SK-N-SH treated with all-trans-retinoic acid at 6 μM for 48 hours (cell line): ENCODE data around the gene RAB5B.

Source experiments
- ATAC-seq: fragments of 200-7000 bp; cut with Tn5 transposase; 3 replicates; pipeline ENCODE4 v1.9.1; 2020; ENCODE audit warnings: mild to moderate bottlenecking, moderate library complexity
- ARNTL ChIP-seq: fragments of 450-650 bp; formaldehyde crosslinking; IDR thresholded peaks from 2 replicates; pipeline ENCODE4 v1.5.0; 2020; ENCODE audit warnings: low read depth, mild to moderate bottlenecking, moderate library complexity, borderline replicate concordance
- BACH2 ChIP-seq: fragments of 250-450 bp; sonication (Bioruptor Pico); IDR thresholded peaks from 2 replicates; pipeline ENCODE4 v1.9.0; 2021; ENCODE audit warnings: mild to moderate bottlenecking, borderline replicate concordance
- CSDC2 ChIP-seq: fragments of 250-450 bp; sonication (Bioruptor Pico); IDR thresholded peaks from 2 replicates; pipeline ENCODE4 v1.5.0; 2020; ENCODE audit warnings: mild to moderate bottlenecking, moderate library complexity
- ESRRG ChIP-seq: fragments of 250-450 bp; sonication (Bioruptor Pico); IDR thresholded peaks from 2 replicates; pipeline ENCODE4 v1.6.1; 2021; ENCODE audit warnings: mild to moderate bottlenecking
- GLIS3 ChIP-seq: fragments of 250-450 bp; sonication (Bioruptor Pico); IDR thresholded peaks from 2 replicates; pipeline ENCODE4 v1.5.0; 2020; ENCODE audit warnings: mild to moderate bottlenecking, moderate library complexity
- ISL1 ChIP-seq: fragments of 250-450 bp; sonication (Bioruptor Pico); IDR thresholded peaks from 2 replicates; pipeline ENCODE4 v2.1.2; 2022; ENCODE audit warnings: mild to moderate bottlenecking, moderate library complexity
- OSR1 ChIP-seq: fragments of 250-450 bp; sonication (Bioruptor Pico); IDR thresholded peaks from 2 replicates; pipeline ENCODE4 v1.8.0; 2022; ENCODE audit warnings: moderate library complexity, mild to moderate bottlenecking, inconsistent platforms
- POU6F1 ChIP-seq: fragments of 250-450 bp; sonication (Bioruptor Pico); IDR thresholded peaks from 2 replicates; pipeline ENCODE4 v1.8.0; 2021; ENCODE audit warnings: low read depth, mild to moderate bottlenecking, moderate library complexity, borderline replicate concordance
- PPARA ChIP-seq: fragments of 250-450 bp; sonication (Bioruptor Pico); IDR thresholded peaks from 2 replicates; pipeline ENCODE4 v1.5.0; 2020; ENCODE audit warnings: mild to moderate bottlenecking, borderline replicate concordance
- RARB ChIP-seq: fragments of 250-450 bp; sonication (Bioruptor Pico); IDR thresholded peaks from 2 replicates; pipeline ENCODE4 v1.8.0; 2021; ENCODE audit warnings: mild to moderate bottlenecking, moderate library complexity
- SNAI2 ChIP-seq: fragments of 250-450 bp; sonication (Bioruptor Pico); IDR thresholded peaks from 2 replicates; pipeline ENCODE4 v1.5.0; 2020; ENCODE audit warnings: mild to moderate bottlenecking, moderate library complexity
- TCF4 ChIP-seq: fragments of 250-450 bp; sonication (Bioruptor Pico); IDR thresholded peaks from 2 replicates; pipeline ENCODE4 v1.8.0; 2021; ENCODE audit warnings: mild to moderate bottlenecking, moderate library complexity, borderline replicate concordance
- TOX ChIP-seq: fragments of 250-450 bp; sonication (Bioruptor Pico); IDR thresholded peaks from 2 replicates; pipeline ENCODE4 v1.8.0; 2021; ENCODE audit warnings: mild to moderate bottlenecking, moderate library complexity, borderline replicate concordance
- ZC3H10 ChIP-seq: fragments of 250-450 bp; sonication (Bioruptor Pico); IDR thresholded peaks from 2 replicates; pipeline ENCODE4 v1.5.1; 2021; ENCODE audit warnings: mild to moderate bottlenecking, moderate library complexity
- ZFP3 ChIP-seq: fragments of 250-450 bp; sonication (Bioruptor Pico); IDR thresholded peaks from 2 replicates; pipeline ENCODE4 v1.5.0; 2020; ENCODE audit warnings: mild to moderate bottlenecking, moderate library complexity
- ZFP30 ChIP-seq: fragments of 450-650 bp; formaldehyde crosslinking; IDR thresholded peaks from 2 replicates; pipeline ENCODE4 v1.5.0; 2022; ENCODE audit warnings: mild to moderate bottlenecking, moderate library complexity
- ZNF70 ChIP-seq: fragments of 450-650 bp; formaldehyde crosslinking; IDR thresholded peaks from 2 replicates; pipeline ENCODE4 v1.5.0; 2020; ENCODE audit warnings: mild to moderate bottlenecking, moderate library complexity
- ZNF8 ChIP-seq: fragments of 450-650 bp; formaldehyde crosslinking; IDR thresholded peaks from 2 replicates; pipeline ENCODE4 v1.5.0; 2020; ENCODE audit warnings: mild to moderate bottlenecking, moderate library complexity
- TF ChIP-seq, protein P1 (sequence below): fragments of 250-450 bp; sonication (Bioruptor Pico); IDR thresholded peaks from 2 replicates; pipeline ENCODE4 v1.5.1; 2020; ENCODE audit warnings: low read depth, mild to moderate bottlenecking, moderate library complexity
- TF ChIP-seq, protein P2 (sequence below): fragments of 250-450 bp; sonication (Bioruptor Pico); IDR thresholded peaks from 2 replicates; pipeline ENCODE4 v1.8.0; 2020; ENCODE audit warnings: mild to moderate bottlenecking, moderate library complexity, borderline replicate concordance
- TF ChIP-seq, protein P3 (sequence below): fragments of 250-450 bp; sonication (Bioruptor Pico); IDR thresholded peaks from 2 replicates; pipeline ENCODE4 v1.5.1; 2021; ENCODE audit warnings: mild to moderate bottlenecking, moderate library complexity

Gene RAB5B

DNA sequence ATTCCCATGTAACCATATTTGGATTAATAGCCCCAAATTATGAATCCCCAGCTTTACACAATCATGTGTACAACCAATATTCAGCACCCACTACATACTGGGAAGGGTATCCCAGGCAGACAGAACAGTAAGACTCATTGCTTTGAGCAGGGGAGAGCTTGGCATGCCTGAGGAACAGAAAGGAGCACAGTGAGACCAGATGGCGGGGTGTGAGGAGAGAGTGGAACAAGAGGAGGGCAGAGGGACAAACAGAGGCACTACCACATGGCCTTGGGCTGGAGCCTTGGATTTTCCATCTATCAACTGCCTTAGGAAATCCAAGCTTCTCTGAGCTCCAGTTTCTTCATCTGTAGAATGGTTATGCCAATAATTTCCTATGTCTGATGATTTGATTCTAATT, 39.1 kb upstream of the RAB5B start:
- ATAC-seq, result no peak
- TF ChIP-seq RARB (CRISPR knock-in tag) (no peak), ESRRG (CRISPR knock-in tag) (no peak)

DNA sequence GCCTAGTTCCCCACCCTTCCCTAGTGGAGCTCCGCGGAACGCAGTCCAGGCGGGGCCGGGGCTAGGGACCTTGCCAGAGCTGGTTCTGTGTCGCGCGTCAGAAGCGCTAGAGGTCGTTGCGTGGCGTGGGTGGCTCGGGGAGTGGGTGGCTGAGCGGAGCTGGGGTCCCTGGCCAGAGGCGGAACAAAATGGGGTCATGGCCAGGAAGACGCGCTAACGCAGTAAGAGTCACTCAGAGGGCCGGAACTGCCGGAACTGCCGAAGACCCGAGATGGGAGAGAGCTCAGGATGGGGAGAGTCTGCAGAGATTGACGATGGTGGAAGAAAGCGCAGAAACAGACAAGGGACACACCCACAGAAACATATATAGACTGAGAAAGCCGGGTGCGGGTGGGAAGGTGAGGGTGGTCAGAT, 38.1 kb upstream of the RAB5B start:
- TF ChIP-seq ZNF8, result no peak
- TF ChIP-seq RARB (CRISPR knock-in tag), result no peak
- TF ChIP-seq ZNF70 (CRISPR knock-in tag), result no peak
- TF ChIP-seq SNAI2 (CRISPR knock-in tag), result no peak
- TF ChIP-seq ARNTL (CRISPR knock-in tag), result no peak
- no peak for TF ChIP-seq POU6F1
- no peak for TF ChIP-seq PPARA (CRISPR knock-in tag)
- TF ChIP-seq ZFP3 (CRISPR knock-in tag), result no peak
- no peak for TF ChIP-seq TOX
- no peak for TF ChIP-seq CSDC2 (CRISPR knock-in tag)
- TF ChIP-seq, protein P1, sequence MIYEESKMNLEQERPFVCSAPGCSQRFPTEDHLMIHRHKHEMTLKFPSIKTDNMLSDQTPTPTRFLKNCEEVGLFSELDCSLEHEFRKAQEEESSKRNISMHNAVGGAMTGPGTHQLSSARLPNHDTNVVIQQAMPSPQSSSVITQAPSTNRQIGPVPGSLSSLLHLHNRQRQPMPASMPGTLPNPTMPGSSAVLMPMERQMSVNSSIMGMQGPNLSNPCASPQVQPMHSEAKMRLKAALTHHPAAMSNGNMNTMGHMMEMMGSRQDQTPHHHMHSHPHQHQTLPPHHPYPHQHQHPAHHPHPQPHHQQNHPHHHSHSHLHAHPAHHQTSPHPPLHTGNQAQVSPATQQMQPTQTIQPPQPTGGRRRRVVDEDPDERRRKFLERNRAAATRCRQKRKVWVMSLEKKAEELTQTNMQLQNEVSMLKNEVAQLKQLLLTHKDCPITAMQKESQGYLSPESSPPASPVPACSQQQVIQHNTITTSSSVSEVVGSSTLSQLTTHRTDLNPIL, result no peak
- TF ChIP-seq, protein P2, sequence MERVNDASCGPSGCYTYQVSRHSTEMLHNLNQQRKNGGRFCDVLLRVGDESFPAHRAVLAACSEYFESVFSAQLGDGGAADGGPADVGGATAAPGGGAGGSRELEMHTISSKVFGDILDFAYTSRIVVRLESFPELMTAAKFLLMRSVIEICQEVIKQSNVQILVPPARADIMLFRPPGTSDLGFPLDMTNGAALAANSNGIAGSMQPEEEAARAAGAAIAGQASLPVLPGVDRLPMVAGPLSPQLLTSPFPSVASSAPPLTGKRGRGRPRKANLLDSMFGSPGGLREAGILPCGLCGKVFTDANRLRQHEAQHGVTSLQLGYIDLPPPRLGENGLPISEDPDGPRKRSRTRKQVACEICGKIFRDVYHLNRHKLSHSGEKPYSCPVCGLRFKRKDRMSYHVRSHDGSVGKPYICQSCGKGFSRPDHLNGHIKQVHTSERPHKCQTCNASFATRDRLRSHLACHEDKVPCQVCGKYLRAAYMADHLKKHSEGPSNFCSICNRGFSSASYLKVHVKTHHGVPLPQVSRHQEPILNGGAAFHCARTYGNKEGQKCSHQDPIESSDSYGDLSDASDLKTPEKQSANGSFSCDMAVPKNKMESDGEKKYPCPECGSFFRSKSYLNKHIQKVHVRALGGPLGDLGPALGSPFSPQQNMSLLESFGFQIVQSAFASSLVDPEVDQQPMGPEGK (CRISPR knock-in tag), result no peak
- no peak for TF ChIP-seq ZC3H10 (CRISPR knock-in tag)
- TF ChIP-seq ESRRG (CRISPR knock-in tag), result no peak
- no peak for TF ChIP-seq ISL1 (CRISPR knock-in tag)
- TF ChIP-seq ZFP30, result no peak
- no peak for TF ChIP-seq OSR1 (CRISPR knock-in tag)
- no peak for ATAC-seq

GRCh38 chr12:55937981-55938380, 35.9 kb upstream of the RAB5B start:
- no peak for ATAC-seq

More at GRCh38 chr12:55937981-55938380, 35.9 kb upstream of the RAB5B start:
- TF ChIP-seq RARB (CRISPR knock-in tag), result no peak
- no peak for TF ChIP-seq OSR1 (CRISPR knock-in tag)
- no peak for TF ChIP-seq ESRRG (CRISPR knock-in tag)
- no peak for TF ChIP-seq GLIS3 (CRISPR knock-in tag)
- TF ChIP-seq PPARA (CRISPR knock-in tag), result no peak
- TF ChIP-seq, protein P3, sequence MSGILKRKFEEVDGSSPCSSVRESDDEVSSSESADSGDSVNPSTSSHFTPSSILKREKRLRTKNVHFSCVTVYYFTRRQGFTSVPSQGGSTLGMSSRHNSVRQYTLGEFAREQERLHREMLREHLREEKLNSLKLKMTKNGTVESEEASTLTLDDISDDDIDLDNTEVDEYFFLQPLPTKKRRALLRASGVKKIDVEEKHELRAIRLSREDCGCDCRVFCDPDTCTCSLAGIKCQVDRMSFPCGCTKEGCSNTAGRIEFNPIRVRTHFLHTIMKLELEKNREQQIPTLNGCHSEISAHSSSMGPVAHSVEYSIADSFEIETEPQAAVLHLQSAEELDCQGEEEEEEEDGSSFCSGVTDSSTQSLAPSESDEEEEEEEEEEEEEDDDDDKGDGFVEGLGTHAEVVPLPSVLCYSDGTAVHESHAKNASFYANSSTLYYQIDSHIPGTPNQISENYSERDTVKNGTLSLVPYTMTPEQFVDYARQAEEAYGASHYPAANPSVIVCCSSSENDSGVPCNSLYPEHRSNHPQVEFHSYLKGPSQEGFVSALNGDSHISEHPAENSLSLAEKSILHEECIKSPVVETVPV, result no peak
- no peak for TF ChIP-seq TCF4
- TF ChIP-seq, protein P1, result no peak
- no peak for TF ChIP-seq ZNF8
- TF ChIP-seq CSDC2 (CRISPR knock-in tag), result no peak
- TF ChIP-seq, protein P2 (CRISPR knock-in tag), result no peak
- TF ChIP-seq ARNTL (CRISPR knock-in tag), result no peak
- no peak for TF ChIP-seq POU6F1
- no peak for TF ChIP-seq BACH2 (CRISPR knock-in tag)
- no peak for TF ChIP-seq ZFP3 (CRISPR knock-in tag)
- TF ChIP-seq ISL1 (CRISPR knock-in tag), result no peak
